ENCODE measurements around the gene TEPSIN.

DNA sequence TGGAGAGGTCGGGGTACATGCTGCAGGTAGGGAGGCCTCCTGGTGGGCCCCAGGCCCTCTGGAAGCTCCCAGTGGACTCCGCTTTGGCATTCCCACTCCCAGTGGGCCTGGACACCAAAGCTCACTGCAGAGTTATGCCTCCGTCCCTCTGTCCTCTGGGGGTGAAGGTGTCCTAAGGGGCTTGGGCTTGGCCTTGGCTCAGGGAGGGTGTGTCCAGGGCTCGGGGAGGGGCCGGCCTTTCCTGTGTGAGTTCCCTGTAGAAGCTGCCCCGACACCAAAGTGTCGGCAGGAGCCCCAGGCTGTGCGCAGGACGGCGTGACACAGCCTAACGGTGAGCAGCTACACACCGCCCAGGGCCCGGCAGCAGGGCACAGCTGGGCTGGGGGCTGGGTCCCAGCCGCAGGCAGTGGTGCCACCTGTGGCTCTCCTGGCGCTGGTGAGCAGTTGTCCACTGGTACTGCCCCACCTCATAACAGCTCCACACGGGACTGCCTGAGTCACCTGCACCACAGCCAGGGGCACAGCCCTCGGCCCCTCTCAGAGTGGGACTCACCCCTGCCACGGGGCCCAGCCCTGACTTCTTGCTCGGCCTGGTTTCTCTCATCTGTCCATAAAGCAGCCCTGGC is 6.1 kb downstream of the TEPSIN start:
- TF ChIP-seq, protein P1, sequence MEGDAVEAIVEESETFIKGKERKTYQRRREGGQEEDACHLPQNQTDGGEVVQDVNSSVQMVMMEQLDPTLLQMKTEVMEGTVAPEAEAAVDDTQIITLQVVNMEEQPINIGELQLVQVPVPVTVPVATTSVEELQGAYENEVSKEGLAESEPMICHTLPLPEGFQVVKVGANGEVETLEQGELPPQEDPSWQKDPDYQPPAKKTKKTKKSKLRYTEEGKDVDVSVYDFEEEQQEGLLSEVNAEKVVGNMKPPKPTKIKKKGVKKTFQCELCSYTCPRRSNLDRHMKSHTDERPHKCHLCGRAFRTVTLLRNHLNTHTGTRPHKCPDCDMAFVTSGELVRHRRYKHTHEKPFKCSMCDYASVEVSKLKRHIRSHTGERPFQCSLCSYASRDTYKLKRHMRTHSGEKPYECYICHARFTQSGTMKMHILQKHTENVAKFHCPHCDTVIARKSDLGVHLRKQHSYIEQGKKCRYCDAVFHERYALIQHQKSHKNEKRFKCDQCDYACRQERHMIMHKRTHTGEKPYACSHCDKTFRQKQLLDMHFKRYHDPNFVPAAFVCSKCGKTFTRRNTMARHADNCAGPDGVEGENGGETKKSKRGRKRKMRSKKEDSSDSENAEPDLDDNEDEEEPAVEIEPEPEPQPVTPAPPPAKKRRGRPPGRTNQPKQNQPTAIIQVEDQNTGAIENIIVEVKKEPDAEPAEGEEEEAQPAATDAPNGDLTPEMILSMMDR (optimal IDR thresholded peaks at IDR 0.05 in 1 of 3, IDR thresholded peaks at IDR 0.05 in 1 of 3, conservative IDR thresholded peaks at IDR 0.05 in 1 of 3; ENCODE audit: extremely low read depth in 1 of 3, insufficient read depth in 2 of 3, low read length in 3 of 3): no peak
- TF ChIP-seq EZH2 (IDR thresholded peaks at IDR 0.05; ENCODE audit: low read length): no peak
